HG03196 (cell line): ENCODE data around the gene C16orf87.

ENCODE experiments used
- ATAC-seq: cut with Tn5 transposase; IDR thresholded peaks from one replicate; pipeline ENCODE4 v1.9.1; 2021; ENCODE audit not compliant: unreplicated experiment

The C16orf87 gene

DNA sequence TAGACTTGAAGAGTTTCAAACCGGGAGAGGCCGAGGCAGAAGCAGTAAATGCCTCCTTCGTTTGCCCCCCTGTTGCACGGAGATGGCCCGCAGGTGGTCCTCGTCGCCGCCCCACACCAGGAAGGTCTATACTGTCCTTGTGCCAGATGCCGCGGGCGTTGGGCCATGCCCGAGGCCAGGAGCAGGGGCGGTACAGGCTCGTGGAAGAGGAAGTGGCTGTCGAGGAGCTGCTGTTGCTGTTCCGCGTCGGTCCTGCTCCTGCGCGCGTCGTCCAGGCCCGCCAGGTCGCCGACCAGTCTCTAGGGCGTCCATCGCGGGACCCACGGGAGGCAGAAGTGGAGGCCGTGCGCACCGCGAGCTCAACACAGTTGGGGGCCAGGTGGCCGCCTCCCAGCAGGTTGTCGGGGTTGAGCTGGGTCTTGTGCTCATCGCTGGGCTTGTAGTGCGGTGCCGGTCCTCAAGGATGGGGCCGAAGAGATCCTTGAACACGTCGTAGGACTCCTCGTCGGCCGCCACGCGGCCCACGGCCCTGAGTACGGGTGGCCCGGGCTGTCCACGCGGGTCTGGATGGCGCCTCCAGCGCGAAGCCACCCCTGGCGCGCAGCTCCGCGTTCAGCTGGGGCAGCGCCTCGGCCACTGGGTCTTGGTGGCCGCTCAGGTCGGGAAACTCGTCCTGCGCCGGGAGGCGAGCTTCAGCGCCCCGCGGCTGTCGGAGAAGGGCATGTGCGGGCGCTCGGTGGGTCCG, 13.1 kb upstream of the C16orf87 start:
- ATAC-seq = no peak

- no peak for ATAC-seq
These were observed 11.4 kb upstream of the C16orf87 start for GRCh38 chr16:46842192-46842895.

DNA sequence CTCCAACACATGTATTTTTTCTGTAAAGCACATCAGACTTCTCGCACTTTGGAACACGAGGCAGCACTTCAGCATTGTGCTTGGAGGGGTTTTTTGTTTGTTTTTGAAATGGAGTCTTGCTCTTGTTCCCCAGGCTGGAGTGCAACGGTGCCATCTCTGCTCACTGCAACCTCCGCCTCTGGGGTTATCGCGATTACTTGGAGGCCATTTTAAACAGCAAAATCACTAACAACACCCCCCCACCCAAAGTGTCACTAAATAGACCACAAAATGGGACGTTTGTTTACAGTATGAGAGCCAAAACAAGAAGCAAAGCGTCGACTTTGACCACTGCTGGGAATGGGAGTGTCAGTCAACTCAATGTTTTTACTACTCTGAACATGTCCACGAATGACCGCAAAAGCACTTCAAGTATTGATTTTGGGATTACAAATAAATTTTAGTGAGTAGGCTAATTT, 9.0 kb upstream of the C16orf87 start:
- ATAC-seq = no peak

- ATAC-seq = no peak
These were observed 5.9 kb upstream of the C16orf87 start for GRCh38 chr16:46836534-46837530.

DNA sequence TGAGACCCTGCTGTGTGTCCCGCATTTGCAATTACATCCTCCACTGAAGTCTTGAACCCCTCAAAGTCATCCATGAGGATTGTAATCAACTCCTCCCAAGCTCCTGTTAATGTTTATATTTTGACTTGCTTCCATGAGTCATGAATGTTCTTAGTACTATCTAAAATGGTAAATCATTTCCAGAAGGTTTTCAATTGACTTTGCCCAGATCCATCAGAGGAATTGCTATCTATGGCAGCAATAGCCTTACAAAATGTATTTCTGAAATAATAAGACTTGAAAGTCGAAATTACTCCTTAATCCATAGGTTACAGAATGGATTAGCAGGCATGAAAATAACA, 2.5 kb upstream of the C16orf87 start:
- ATAC-seq = no peak

GRCh38 chr16:46832757-46833459, 1.9 kb upstream of the C16orf87 start:
- ATAC-seq = no peak

DNA sequence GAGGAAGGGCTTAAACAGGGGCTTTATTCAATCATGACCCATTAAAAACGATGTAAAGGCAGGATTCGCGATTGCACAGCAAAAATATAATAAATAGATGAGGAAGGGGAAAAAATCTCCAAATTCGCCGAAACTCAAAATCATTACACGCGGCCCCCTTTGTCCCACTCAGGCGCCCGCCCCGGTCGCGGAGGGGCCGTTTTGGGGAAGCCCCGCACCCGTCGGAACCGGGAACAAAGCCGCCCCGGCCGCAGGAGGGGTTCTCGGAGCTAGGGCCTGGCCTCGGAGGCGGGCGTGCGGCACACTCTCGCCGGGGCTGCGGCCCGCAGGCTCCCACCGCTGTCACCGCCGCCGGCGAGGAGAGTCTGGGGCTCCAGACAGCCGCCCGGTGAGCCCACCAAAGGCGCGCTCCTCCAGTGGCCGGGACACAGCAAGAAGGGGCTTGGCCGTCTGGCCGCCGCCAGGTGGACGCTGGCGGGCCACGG, 521 bp downstream of the C16orf87 start:
- ATAC-seq = peak; percentile 20

DNA sequence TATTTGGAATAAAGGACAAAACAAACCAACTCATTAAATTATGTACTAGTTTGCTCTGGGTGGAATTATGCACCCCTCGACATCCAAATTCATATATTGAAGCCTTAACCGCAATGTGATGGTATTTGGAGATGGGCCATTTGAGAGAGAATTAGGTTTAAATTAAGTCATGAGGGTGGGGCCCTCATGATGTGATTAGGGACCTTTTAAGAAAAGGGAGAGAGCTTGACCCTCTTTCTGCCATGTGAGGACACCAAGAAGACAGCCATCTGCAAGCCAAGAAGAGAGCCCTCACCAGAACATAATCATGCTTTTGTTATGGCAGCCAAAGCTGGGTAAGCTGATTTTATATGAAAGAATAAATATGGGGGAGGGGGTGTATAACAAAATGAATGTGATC, 2.0 kb downstream of the C16orf87 start:
- no peak for ATAC-seq

DNA sequence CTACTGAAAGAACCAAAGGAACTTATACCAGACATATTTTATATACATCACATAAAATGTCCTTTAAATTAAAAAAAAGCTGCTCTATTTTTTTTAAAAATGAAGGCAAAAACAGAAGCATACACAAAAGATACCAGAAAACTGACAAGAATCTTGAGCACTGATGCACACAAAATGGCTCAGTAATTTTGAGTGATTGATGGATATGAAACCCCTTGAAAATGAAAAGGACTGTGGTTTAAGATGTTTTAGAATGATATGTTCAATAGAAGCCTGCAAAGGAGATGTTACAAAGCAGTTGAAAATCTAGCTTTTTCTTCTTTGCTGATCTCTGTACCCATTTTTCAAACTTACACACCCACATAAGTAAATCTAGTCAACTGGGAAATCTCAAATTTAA, 2.7 kb downstream of the C16orf87 start:
- no peak for ATAC-seq

DNA sequence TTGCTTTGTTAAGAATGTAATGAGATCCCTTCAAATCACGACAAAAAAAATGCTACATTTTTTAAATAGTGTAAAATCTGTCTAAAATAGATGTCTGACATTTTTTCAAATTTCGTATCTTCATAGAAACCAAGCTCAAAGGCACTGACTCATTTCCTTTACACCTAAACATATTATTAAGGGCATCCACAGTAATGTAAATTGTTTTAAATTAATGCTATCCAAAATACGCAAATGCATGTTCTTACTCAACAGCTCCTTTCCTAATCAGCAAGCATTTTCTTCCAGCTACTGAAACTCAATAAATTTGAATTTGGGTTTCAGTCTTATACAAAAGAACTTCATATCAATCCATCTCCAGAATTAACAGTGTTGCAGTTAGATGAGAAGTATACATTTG, 4.3 kb downstream of the C16orf87 start:
- no peak for ATAC-seq

DNA sequence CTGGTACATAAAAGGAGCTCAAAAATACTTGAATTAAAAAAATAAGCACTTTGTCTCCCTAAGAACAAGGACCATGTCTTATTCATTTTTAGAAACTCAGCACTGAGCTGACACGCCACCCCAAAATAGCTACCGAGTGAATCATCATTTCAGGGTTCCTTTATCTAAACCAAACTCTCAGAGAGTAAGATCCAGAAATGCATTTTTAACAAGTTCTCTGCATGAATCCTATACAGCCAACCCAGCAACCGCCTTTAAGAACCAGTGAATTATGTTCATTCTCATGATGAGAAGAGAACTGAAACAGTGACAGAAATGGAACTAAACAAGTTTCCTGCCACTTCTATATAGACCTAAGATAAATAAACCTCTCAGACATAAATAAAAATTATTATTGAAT, 8.7 kb downstream of the C16orf87 start:
- ATAC-seq = peak; percentile 81

GRCh38 chr16:46817961-46818360, 13.0 kb downstream of the C16orf87 start:
- ATAC-seq = no peak

DNA sequence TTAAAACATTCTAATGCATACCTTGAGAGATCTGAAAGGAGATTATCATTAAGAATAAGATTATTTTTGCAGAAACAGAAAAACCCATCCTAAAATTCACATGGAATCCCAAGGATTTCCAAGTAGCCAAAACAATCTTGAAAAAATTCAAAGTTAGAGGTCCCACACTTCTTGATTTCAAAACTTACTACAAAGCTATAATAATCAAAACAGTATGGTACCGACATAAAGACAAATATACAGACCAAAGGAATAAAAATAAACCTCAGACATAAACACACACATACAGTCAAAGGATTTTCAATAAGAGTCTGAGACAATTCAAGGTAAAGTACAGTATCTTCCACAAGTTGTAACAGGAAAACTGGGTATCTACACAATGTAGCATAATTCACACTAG, 16.2 kb downstream of the C16orf87 start:
- no peak for ATAC-seq

DNA sequence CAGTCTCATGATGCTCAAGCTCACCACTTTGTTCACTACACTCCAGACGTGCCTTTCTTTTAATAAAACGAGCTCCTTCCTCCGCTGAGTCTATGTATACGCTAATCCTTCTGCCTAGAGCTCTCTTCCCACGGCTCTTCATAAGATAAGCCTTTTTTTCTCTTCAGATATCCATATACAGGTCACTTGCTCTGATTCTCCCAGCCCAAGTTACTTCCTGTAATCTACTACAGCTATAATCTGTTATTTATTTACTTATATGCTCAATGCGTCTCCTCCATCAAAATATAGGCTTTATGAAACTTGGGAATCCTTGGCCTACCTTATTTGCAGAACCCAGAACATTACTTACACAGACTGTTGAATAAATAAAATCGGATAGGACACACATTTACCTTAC, 17.4 kb downstream of the C16orf87 start:
- no peak for ATAC-seq

DNA sequence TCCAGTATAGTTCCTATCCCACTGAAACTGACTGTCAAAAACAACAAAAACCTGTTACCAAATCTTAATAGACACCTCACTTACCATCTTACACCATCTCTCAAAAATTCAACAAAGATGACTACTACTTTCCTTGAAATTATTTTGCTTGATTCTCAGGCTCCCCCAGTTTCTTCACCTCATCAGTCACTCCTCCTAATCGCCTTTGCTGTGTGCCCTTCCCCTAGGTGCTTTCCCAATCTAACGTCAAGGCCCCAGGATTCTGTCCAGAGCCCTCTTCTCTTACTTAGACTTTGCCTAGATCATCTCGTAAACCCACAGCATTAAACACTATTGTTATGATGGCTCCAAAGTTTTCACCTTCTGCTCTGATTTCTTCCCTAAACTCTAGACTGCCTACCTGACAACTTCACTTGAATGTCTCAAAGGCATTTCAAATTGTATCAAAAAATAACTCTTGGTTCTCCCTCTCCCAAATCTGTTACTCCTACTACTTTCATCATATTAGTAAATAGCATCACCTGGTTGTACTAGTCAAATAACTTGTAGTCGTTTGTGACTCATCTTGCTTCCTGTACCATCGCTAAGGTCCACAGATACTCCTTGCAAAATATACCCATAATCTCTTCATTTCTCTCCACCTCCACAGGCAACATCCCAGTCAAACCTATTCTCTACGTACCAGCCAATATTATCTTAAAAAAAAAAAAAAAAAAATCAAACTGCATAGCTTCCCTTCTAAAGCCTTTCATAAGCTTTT, 18.0 kb downstream of the C16orf87 start:
- no peak for ATAC-seq

GRCh38 chr16:46811682-46812081, 19.3 kb downstream of the C16orf87 start:
- ATAC-seq = no peak

GRCh38 chr16:46808997-46809396, 22.0 kb downstream of the C16orf87 start:
- ATAC-seq = peak; percentile 71

DNA sequence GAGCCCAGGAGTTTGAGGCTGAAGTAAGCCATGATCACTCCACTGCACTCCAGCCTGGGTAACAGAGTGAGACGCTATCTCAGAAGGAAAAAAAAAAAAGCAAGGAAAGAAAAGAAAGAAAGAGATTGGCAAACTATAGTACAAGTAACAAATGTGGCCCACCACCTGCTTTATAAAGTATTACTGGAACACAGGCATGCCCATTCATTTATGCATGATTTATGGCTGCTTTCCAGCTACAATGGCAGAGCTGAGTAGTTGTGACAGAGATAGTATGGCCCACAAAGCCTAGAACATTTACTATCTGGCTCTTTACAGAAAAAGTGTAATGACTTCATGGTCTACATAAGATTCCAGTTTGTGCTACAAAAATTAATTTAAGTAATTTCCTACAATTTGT, 23.6 kb downstream of the C16orf87 start:
- ATAC-seq = no peak

DNA sequence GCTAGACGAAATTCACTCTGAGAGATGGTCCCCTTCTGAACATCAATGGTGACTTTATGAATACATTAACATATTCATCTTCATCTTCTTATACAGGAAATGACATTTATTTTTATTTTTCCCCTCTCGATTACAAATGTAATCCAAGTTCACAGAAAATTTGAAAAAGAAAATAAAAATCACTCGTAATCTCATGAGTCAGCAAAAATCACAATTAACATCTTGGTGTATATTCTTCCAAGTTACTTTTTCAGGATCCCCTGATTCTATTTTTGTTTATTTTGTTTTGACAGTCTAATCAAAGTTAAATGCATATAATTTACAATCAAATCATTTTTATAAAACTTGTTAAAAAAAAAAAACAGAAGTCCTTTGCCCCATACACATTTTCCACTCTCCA, 27.6 kb downstream of the C16orf87 start:
- ATAC-seq = no peak
